Sciatic nerve (tissue), 2 donors: ENCODE results near the gene ACTL10. TPM values are rescaled to one million over a fixed set of nuclear protein-coding genes. Genes with fewer than 3 reads are reported as not detected.

Source experiments
- ATAC-seq: fragments of 200-7000 bp; cut with Tn5 transposase; one replicate; pipeline ENCODE4 v1.9.1; 2020; ENCODE audit warnings: mild to moderate bottlenecking, moderate library complexity
- DNase-seq: peaks from one replicate; pipeline ENCODE4 v3.0.0-alpha.2; 2020; ENCODE audit warnings: low spot score
- intact Hi-C: fragments of 100-400 bp; cut with DNase I; formaldehyde crosslinking; loops from one replicate; pipeline ENCODE4 v1.14.2; 2022
- total RNA-seq: library from RNA; stranded (reverse); fragmentation: NEBNext Ultra II Directional; extraction: Animal tissue kit (Norgen Biotek cat#: 25700); gene quantifications from one replicate; pipeline ENCODE4 v1.2.1, GENCODE V29; 2021
- donor health status: DM: no; HTN: no; CAD: no.
- donor health status: DM: no; HTN: no; CAD: no.

The ACTL10 gene
- total RNA-seq, 1 donor from 2014 or later = 0.71 TPM

- intact Hi-C loops = loop anchor here (10.0 kb wide), 1 partner anchor 205 kb away; no protein-coding TSS in a partner anchor
- DNase-seq (no peak), ATAC-seq (no peak)
Observed at GRCh38 chr20:33659341-33660034, 7.3 kb upstream of the ACTL10 start.

DNA sequence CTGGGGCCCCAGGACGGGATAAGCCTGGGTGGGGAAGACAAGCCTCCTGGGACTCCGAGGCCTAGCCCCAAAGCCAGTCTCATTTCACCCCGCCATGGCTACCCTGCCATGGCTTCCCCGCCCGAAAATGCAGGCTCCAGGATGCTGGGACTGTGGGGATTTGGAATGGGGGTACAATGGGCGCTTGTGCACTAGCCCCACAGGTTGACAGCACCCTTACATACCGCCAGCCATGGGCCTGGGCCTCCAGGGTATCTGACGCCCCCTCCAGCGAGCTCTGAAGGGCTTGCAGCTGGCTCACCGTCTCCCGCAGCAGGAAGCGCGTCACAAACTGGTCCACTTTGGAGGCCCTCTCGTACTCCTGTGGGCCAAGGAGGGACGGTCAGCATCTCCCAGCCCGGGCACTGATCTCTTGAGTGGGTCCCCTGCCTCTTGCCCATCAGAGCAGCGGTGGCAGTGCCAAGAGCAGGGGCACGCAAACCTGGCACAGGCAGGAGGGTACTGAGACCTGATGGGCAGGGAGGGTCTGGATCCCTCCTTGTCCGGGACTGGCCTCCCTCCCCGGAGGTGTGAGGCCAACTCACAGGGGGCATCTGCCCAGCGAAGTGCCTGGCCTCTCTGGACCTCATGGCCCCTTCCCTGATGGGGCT lies 6.6 kb upstream of the ACTL10 start:
- no peak for ATAC-seq
- no peak for DNase-seq
- intact Hi-C loops = loop anchor here (10.0 kb wide), 1 partner anchor 205 kb away; no protein-coding TSS in a partner anchor

GRCh38 chr20:33660685-33661058 lies 6.1 kb upstream of the ACTL10 start:
- ATAC-seq (no peak), DNase-seq (no peak)
- intact Hi-C loops = loop anchor here (10.0 kb wide), 1 partner anchor 206 kb away; no protein-coding TSS in a partner anchor

- DNase-seq (no peak), ATAC-seq (no peak)
- intact Hi-C loops = loop anchor here (10.0 kb wide), 1 partner anchor 207 kb away; no protein-coding TSS in a partner anchor
Observed at GRCh38 chr20:33662172-33662571, 4.6 kb upstream of the ACTL10 start, which contains the start of gene C20orf144. C20orf144 (plus strand) TSS chr20:33662327; CDS start chr20:33662346, 19 bp downstream.

DNA sequence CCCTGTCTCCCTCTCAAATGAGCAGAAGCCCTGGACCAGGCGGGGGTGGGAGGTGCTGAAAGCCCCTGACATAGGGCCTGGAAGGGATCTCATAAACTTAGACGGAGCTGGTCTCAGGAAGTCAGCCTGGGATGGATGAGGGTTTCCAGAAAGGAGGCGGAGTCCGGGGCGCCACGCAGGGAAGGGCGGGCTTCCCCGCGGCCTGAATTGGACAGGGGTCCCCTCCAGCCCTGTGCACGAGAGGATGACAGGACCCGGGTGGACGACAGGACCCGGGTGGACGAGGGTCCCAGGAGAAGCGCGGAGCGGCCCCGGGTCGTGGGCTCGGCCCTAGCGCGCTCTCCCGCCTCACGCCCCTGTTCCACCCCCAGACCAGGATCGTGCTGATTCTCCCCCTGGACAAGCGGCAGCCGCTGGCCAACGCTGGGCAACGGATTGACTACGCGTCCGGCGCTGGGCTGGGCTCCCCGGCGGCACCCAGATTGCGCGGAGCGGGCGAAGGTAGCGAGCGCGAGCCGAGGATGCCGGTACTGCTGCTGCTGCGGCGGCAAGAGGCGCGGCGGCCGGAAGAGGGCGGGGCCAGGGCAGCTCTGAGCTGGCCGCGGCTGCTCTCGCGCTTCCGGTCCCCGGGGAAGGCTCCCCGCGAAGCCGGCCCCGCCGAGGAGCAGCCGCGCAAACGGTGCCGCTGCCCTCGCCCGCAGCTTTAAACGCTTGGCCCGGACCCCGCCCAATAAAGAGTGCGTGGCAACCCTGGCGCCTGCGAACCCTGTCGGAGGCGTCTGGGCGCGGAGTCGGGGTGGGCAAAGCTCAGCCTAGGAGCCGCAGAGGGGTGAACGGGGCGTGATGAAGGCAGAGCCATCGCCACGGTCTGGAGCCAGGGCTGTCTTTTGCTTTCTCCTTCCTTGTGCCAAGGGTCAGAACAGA lies 3.3 kb upstream of the ACTL10 start:
- intact Hi-C loops = loop anchor here (10.0 kb wide), 1 partner anchor 209 kb away; no protein-coding TSS in a partner anchor
- DNase-seq = peak; percentile 90
- ATAC-seq = peak; percentile 61

DNA sequence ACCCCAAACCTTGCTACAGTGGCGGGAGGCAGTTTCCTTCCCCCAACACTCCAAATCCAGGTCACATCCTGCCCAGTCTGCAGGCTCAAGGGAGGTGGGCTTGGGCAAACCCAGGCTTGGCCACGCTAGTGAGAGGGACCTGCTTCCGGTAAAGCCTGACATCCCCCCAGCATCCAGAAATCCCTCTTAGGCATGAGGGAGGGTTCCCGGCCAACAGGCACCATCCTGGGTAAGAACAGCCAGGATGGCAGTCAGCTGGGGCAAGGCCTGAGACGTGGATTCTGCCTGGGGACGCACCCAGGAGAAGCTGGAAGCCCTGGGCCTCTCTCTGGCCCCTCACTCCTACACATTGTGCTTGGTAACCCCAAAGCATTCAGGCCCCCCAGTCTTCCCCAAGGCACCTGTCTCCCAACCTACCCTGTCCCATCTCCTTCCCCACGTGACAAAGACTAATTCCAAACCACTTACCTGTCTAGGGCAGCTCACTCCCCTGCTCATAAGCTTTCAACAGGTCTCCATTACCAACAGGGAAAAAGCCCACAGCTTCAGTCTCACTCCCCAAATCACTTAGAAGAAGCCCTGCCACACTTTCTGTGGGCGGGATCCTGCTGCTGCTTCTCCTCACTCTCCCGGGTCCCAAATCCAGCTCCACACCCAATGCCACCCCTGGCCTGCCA lies 2.5 kb upstream of the ACTL10 start:
- DNase-seq (no peak), ATAC-seq (no peak)
- intact Hi-C loops = loop anchor here (10.0 kb wide), 1 partner anchor 209 kb away; no protein-coding TSS in a partner anchor

GRCh38 chr20:33664762-33665144 lies 2.0 kb upstream of the ACTL10 start:
- intact Hi-C loops = loop anchor here (10.0 kb wide), 1 partner anchor 210 kb away; no protein-coding TSS in a partner anchor
- ATAC-seq (no peak), DNase-seq (no peak)

- DNase-seq = no peak
- peak; percentile 2 for ATAC-seq
- intact Hi-C loops = loop anchor here (10.0 kb wide), 1 partner anchor 212 kb away; no protein-coding TSS in a partner anchor
Observed at GRCh38 chr20:33667245-33667675, 517 bp downstream of the ACTL10 start.

- ATAC-seq (peak; percentile 68), DNase-seq (peak; percentile 89)
- intact Hi-C loops = loop anchor here (10.0 kb wide), 1 partner anchor 213 kb away; no protein-coding TSS in a partner anchor
Observed at GRCh38 chr20:33667676-33668465, 1.1 kb downstream of the ACTL10 start.

DNA sequence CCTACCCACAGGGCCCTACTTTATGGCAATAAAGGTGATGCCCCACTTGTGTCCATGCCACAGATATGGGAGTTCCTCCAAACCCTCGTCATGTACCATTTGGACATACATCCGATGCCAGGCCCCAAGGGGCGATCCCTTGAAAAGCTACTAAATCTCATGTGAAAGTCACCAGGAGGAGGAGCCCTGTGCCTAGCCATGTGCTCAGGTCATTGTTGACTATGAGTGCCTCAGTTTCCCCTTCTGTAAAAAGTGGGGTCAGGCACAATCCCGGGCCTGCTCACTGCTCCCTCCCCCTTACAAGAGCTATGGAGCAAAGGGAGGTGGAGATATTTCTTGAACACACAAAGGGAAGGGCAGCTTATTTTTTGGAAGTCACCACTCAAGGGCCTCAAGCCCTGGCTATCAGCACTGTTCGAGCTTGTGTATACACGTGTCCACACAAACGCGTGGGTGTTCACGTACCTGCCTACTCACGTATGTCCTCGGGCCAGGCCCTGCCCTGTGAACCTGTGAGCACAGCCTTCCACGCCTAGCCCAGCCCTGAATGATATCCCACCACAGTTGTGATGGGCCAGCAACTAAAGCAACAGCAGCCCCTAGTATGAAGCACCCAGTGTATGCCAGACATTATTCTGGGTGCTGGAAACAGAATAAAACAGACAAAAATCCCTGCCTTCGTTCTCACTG lies 1.9 kb downstream of the ACTL10 start:
- no peak for DNase-seq
- ATAC-seq = no peak
- intact Hi-C loops = loop anchor here (10.0 kb wide), 1 partner anchor 214 kb away; no protein-coding TSS in a partner anchor

DNA sequence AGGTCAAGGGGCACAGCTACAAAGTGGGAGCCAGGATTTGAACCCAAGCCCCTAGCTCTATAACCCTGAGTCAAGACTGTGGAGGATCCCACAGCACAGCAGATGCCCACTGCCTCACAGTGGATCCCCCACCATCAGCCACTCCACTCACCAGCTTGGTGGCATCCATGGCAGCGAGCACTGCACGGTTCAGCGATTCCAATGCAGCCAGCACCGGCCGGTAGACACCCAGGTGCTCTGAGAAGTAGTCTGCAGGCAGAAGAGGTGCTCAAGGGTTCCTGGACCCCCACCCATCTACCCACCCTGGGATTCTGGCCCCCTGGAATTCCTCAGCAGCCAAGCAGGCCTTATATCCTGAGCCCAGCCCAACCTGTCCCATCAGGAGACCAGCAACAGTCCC lies 2.5 kb downstream of the ACTL10 start:
- ATAC-seq = no peak
- intact Hi-C loops = loop anchor here (10.0 kb wide), 1 partner anchor 214 kb away; no protein-coding TSS in a partner anchor

DNA sequence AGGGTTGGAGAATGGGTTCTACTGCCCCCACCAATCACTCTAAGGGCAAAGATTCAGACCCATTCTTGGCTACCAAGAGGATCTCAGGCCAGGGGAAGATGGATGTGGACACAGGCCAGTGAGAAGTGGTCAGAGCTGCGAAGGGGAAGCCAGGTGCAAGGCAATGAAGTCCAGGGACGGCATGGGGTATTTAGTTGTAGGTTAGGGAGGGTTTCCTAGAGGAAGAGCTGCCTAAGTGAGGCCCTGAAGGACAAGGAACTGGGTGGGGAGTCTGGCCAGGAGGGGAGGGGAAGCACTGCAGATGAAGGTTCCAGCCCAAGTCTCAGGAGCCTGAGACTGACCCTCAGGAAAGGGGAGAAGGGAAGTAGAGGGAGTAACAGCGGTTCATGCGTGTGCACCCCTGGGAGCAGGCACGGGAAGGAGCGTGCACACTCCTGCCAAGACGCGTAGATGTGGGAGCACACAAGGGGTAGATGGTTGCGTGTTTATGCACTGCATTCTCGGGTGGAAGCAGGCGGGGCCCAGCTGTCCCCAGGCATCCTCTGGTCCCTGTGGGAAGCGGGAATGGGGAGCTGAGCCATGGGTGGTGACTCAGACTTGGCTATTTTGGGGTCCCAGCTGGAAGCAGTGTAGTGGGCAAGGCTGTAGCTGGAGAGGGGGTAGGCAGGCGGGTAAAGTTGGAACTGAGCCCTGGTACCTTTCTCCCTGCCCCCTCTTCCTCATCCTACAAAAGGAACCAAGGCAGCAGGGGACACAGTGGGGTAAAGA lies 3.3 kb downstream of the ACTL10 start:
- DNase-seq = no peak
- no peak for ATAC-seq

More for the DNA sequence above, 2.5 kb downstream of the ACTL10 start:
- no peak for DNase-seq

GRCh38 chr20:33670715-33671499 lies 4.2 kb downstream of the ACTL10 start:
- intact Hi-C loops = no loop called here
- ATAC-seq (no peak), DNase-seq (no peak)

More for the DNA sequence above, 3.3 kb downstream of the ACTL10 start:
- intact Hi-C loops = loop anchor here (10.0 kb wide), 1 partner anchor 215 kb away; no protein-coding TSS in a partner anchor

DNA sequence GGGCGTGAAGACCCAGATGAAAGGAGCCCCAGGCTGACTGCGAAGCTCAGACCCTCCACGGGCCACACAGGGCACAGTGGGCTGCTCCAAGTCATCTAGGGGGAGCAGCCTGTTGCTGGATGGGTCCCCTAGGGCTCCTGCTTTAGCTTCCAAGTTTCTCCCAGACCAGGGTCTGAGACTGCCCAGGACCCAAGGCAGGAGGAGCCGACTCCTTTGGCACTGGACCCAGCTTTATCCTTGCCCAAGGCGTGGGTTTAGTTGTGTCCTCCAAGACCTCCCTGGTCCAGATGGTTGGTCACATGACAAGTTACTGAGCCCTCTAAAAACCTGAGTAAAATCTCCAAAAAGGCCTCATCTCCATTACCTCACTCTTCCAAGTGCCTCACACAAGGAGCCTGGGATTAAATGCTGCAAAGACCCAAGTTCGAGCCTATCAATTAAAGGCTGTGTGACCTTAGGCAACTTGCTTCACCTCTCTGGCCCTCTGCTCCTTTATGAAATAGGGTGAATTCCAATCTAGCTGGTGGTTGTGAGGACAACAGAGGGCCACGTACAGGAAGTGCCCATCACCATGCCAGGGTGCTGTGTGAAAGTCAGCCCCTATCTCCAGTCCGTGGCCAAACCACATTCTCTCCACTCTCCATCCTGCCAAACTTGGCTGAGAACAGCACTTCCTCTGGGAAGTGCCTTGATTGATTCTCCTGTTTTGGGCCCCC lies 5.0 kb downstream of the ACTL10 start:
- DNase-seq (no peak), ATAC-seq (no peak)
- intact Hi-C loops = no loop called here
